DMS79 (cell line): ENCODE measurements around the gene CLCN4.

ENCODE experiments used
- DNase-seq: peaks from one replicate; lab custom pipeline; 2025; lab: John Stamatoyannopoulos, UW

CLCN4 gene

GRCh38 chrX:10156199-10157031 lies at the start of gene CLCN4:
Gene CLCN4, plus strand, starts transcription at chrX:10156975. Its CDS starts 28,058 bp downstream, at chrX:10185033.
- DNase-seq, result peak; percentile 8

- DNase-seq, result no peak
Observed at GRCh38 chrX:10107483-10107882, 49.3 kb upstream of the CLCN4 start.

- DNase-seq, result no peak
Observed at GRCh38 chrX:10108288-10108687, 48.5 kb upstream of the CLCN4 start.

- no peak for DNase-seq
Observed at GRCh38 chrX:10109695-10110094, 47.1 kb upstream of the CLCN4 start.

- DNase-seq, result no peak
Observed at GRCh38 chrX:10110316-10110935, 46.3 kb upstream of the CLCN4 start.

- DNase-seq, result no peak
Observed at GRCh38 chrX:10110984-10111363, 45.8 kb upstream of the CLCN4 start.

- no peak for DNase-seq
Observed at GRCh38 chrX:10111364-10112148, 45.2 kb upstream of the CLCN4 start.

GRCh38 chrX:10112510-10112909 lies 44.3 kb upstream of the CLCN4 start:
- DNase-seq, result no peak

GRCh38 chrX:10115082-10115481 lies 41.7 kb upstream of the CLCN4 start:
- no peak for DNase-seq

- DNase-seq, result no peak
Observed at GRCh38 chrX:10117301-10117700, 39.5 kb upstream of the CLCN4 start.

- DNase-seq, result no peak
Observed at GRCh38 chrX:10117864-10118377, 38.9 kb upstream of the CLCN4 start.

- DNase-seq, result no peak
Observed at GRCh38 chrX:10118530-10118929, 38.2 kb upstream of the CLCN4 start.

- no peak for DNase-seq
Observed at GRCh38 chrX:10119399-10119990, 37.3 kb upstream of the CLCN4 start.

- DNase-seq, result no peak
Observed at GRCh38 chrX:10120331-10120730, 36.4 kb upstream of the CLCN4 start.

GRCh38 chrX:10120828-10121227 lies 35.9 kb upstream of the CLCN4 start:
- no peak for DNase-seq

GRCh38 chrX:10121787-10122186 lies 35.0 kb upstream of the CLCN4 start:
- DNase-seq, result no peak

GRCh38 chrX:10124506-10125247 lies 32.1 kb upstream of the CLCN4 start:
- no peak for DNase-seq

- DNase-seq, result no peak
Observed at GRCh38 chrX:10125248-10125615, 31.5 kb upstream of the CLCN4 start.

GRCh38 chrX:10126044-10126443 lies 30.7 kb upstream of the CLCN4 start:
- DNase-seq, result no peak

GRCh38 chrX:10126834-10127233 lies 29.9 kb upstream of the CLCN4 start:
- no peak for DNase-seq

GRCh38 chrX:10128386-10128785 lies 28.4 kb upstream of the CLCN4 start:
- DNase-seq, result no peak

GRCh38 chrX:10129229-10129628 lies 27.5 kb upstream of the CLCN4 start:
- no peak for DNase-seq
